ENCODE data around the gene POU2F1.

The POU2F1 gene

DNA sequence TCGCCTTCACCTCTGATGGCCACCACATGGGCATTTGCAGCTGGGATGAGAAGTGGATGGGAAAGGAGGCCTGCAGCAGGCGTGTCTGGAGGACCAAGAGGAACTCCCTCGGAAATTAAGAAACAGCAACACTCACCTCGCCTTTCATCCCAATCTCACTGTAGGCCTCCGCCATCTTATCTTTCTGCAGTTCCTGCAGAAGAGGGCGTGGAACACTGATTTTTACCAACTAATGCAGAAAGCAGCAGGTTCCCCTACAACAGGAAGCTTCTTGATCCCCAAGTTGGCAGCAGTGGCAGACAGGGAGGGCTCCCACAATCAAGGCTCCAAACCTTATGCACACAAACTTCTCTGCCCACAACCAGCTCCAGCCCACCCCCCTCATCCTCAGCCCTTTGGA is 213.2 kb downstream of the POU2F1 start:
- H3K27ac Mint-ChIP-seq: no peak overlapping the region
- H3K27me3 Mint-ChIP-seq (ENCODE audit: low read depth, poor library complexity): peaks cover 26% of the 10 kb centered on the region
- TF ChIP-seq, protein P1, sequence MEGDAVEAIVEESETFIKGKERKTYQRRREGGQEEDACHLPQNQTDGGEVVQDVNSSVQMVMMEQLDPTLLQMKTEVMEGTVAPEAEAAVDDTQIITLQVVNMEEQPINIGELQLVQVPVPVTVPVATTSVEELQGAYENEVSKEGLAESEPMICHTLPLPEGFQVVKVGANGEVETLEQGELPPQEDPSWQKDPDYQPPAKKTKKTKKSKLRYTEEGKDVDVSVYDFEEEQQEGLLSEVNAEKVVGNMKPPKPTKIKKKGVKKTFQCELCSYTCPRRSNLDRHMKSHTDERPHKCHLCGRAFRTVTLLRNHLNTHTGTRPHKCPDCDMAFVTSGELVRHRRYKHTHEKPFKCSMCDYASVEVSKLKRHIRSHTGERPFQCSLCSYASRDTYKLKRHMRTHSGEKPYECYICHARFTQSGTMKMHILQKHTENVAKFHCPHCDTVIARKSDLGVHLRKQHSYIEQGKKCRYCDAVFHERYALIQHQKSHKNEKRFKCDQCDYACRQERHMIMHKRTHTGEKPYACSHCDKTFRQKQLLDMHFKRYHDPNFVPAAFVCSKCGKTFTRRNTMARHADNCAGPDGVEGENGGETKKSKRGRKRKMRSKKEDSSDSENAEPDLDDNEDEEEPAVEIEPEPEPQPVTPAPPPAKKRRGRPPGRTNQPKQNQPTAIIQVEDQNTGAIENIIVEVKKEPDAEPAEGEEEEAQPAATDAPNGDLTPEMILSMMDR (IDR thresholded peaks at IDR 0.05): no peak
- H3K36me3 Mint-ChIP-seq (ENCODE audit: low read depth): peaks cover 5% of the 10 kb centered on the region
- DNase-seq: no peak
- H3K9me3 Mint-ChIP-seq: peaks cover 13% of the 10 kb centered on the region
- no peak overlapping the region for H3K4me3 Mint-ChIP-seq
- H3K4me1 Mint-ChIP-seq: peaks cover 17% of the 10 kb centered on the region

DNA sequence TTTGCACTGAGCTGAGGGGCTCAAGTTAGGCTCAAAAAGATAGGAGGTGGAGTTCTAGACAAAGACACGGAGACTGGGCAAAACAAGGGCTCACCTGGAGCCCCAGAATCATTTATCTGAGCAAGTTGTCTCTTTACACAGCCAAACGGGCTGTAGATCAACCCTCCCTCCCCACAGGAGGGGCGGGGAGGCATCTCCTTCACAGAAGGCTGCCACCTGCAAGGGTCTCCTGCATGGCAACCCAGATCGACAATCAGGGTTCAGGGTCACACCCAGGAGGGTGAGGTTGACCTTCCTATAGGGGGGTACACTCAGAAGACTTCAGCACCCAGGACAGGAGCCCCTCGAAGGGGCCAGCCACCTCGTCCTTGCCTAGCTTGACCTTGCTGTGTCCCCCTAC is 213.6 kb downstream of the POU2F1 start:
- TF ChIP-seq, protein P1 (IDR thresholded peaks at IDR 0.05): no peak
- H3K4me3 Mint-ChIP-seq: no peak overlapping the region
- H3K9me3 Mint-ChIP-seq: peaks cover 13% of the 10 kb centered on the region
- H3K36me3 Mint-ChIP-seq (ENCODE audit: low read depth): peaks cover 5% of the 10 kb centered on the region
- peaks cover 30% of the 10 kb centered on the region for H3K27me3 Mint-ChIP-seq (ENCODE audit: low read depth, poor library complexity)
- no peak overlapping the region for H3K27ac Mint-ChIP-seq
- H3K4me1 Mint-ChIP-seq: peaks cover 17% of the 10 kb centered on the region
- DNase-seq: no peak

DNA sequence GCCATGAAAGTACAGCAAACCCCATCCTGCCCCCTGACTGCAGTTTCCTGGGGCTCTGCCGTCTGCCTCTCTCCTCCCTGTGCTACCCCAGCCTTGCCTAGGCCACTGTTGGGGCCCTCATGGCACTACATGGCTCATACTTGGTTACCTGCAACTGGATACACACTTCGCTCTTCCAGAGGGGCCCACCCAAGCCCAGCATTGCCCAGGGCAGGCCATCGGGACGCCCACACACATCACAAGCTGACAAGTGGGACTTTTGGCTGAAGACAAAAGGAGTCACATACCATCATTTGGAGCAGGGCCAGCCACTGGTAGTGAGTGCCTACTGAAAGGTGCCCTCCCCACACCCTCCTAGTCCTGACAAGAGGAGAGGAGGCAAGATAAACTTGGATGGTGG is 214.8 kb downstream of the POU2F1 start:
- Mint-ChIP-seq H3K27me3 (ENCODE audit: low read depth, poor library complexity) (peaks cover 32% of the 10 kb centered on the region), H3K4me1 (peaks cover 20% of the 10 kb centered on the region), H3K36me3 (ENCODE audit: low read depth) (peaks cover 5% of the 10 kb centered on the region), H3K4me3 (no peak overlapping the region), H3K27ac (no peak overlapping the region), H3K9me3 (peaks cover 13% of the 10 kb centered on the region)
- DNase-seq: no peak
- TF ChIP-seq, protein P1 (IDR thresholded peaks at IDR 0.05): no peak

DNA sequence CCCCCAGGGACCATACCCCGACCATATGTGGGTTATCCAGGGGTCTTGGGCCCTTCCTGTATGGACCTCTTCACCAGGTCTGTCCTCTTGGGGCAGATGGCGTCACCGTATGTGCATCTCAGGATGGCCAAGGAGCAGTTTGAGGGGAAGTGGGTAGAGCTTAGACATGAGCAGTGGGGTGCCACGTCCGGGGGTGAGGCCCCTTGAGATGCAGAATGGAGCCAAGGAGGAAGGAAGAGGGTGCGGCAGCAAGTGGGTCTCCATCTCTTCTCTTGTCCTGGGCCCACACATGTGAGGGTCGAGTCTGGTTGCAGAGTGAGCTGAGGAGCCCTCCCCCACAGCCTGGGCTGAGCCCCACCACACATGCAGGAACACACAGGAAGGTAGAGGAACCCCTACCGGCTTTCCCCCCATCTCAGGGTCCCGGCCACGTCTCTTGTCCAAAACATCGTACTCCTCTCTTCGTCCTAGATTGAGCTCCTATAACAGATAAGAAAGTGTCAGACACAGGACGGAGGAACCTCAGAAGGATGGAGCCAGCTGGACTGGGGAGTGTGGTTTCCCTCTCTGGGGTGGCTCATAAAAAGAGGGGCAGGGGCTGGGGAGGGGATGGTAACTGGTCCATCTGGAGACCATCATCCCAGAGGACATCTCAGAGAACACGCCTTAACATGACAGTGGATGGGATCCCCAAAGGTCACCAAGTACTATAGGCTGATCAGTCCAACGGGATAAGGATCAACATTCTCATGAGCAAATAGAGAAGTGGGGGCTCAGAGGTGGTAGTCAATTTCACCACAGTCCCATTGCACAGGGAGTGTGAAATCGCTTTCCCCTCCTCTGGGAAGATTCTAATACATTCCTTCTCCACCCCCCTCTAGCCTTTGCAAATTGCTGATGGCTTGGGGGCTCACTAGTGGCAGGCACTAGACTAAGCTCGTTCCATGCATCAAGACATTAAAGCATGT is 217.8 kb downstream of the POU2F1 start:
- H3K9me3 Mint-ChIP-seq: peaks cover 13% of the 10 kb centered on the region
- H3K36me3 Mint-ChIP-seq (ENCODE audit: low read depth): peaks cover 5% of the 10 kb centered on the region
- DNase-seq: no peak
- peaks cover 19% of the 10 kb centered on the region for H3K4me1 Mint-ChIP-seq
- H3K4me3 Mint-ChIP-seq: peak overlapping the region; percentile 68
- H3K27me3 Mint-ChIP-seq (ENCODE audit: low read depth, poor library complexity): peaks cover 38% of the 10 kb centered on the region
- TF ChIP-seq, protein P1 (IDR thresholded peaks at IDR 0.05): no peak
- H3K27ac Mint-ChIP-seq: no peak overlapping the region

DNA sequence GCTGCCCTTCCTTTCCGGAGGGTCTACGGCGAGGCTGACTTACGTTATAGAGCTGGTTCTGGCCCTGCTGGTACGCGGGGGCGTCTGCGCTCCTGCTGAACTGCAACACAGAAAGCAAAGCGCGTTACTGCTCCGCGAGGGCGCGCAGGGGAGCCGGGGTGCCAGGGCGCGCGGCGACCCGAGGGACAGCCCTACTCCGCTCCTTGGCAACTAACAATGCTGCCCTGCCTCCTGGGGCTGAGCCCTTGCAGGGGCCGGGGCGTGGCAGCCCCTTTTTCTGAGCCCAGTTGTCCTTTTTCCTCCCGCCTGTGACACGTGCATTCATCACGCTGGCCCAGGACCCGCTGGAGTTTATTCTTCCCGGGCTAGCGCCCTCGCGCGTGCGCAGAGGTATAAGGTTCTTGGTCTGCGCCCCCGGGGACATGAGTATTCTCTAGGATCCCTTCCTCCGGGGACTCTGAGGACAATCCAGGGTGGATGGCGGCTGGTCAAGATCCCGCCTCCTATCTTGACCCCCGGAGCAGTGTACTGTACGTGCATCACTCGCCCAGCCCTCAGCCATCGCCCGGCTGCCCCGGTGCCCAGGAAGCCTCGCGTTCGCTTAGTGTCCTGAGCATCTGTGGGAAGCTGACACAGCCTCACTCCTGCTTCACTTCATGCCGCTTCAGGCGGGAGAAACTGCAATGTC is 218.8 kb downstream of the POU2F1 start:
- TF ChIP-seq, protein P1 (IDR thresholded peaks at IDR 0.05): no peak
- peak; percentile 77 for DNase-seq
- Mint-ChIP-seq H3K9me3 (peaks cover 13% of the 10 kb centered on the region), H3K27me3 (ENCODE audit: low read depth, poor library complexity) (peaks cover 38% of the 10 kb centered on the region), H3K4me3 (peak overlapping the region; percentile 68), H3K36me3 (ENCODE audit: low read depth) (peaks cover 5% of the 10 kb centered on the region), H3K27ac (no peak overlapping the region), H3K4me1 (peaks cover 19% of the 10 kb centered on the region)

Measured in nephron progenitor cell (in vitro differentiated cells).